Adipose tissue (tissue), 3 donors: ENCODE data around the gene POT1. TPM values are rescaled to one million over a fixed set of nuclear protein-coding genes. Genes with fewer than 3 reads are reported as not detected.

Experiments used
- H3K27ac ChIP-seq: one replicate; pipeline ENCODE4 v1.5.1; 2013; ENCODE audit warnings: low read depth, low read length
- WGBS, 3 donors: extraction: QIAGEN DNeasy Blood & Tissue Kit; methylation state at CpG; one replicate each; pipeline ENCODE4 v1.1.7; 2013; 5-methylcytosine and 5-hydroxymethylcytosine counted together
- polyA plus RNA-seq, 3 donors: library from polyadenylated mRNA; stranded (reverse); fragments of 200-250 nt; gene quantifications; one replicate each; pipeline ENCODE4 v1.2.3, GENCODE V29; 2013
- donor health status: healthy with polysubstance abuse.
- donor health status: Bipolar disorder and iron deficiency.
- donor health status: healthy.

Gene POT1
- polyA plus RNA-seq, 3 donors, result 5.1 to 11.7 (median 6.1) TPM

GRCh38 chr7:124781907-124782734 lies 147.5 kb downstream of the POT1 start:
- WGBS, 3 donors, result 72 to 75% (median 74%) methylated on average over 12 of the region's 12 CpGs
- no peak overlapping the region for H3K27ac ChIP-seq

GRCh38 chr7:124781418-124781817 lies 148.2 kb downstream of the POT1 start:
- 87 to 99% (median 94%) methylated on average over 2 of the region's 2 CpGs for WGBS, 3 donors
- H3K27ac ChIP-seq, result no peak overlapping the region

- WGBS, 3 donors, result 72 to 90% (median 74%) methylated on average over 1 of the region's 1 CpG
- H3K27ac ChIP-seq, result no peak overlapping the region
Measured at GRCh38 chr7:124780608-124781007, 149.0 kb downstream of the POT1 start.

GRCh38 chr7:124780056-124780455 lies 149.6 kb downstream of the POT1 start:
- no peak overlapping the region for H3K27ac ChIP-seq

GRCh38 chr7:124779620-124780019 lies 150.0 kb downstream of the POT1 start:
- H3K27ac ChIP-seq, result no peak overlapping the region

GRCh38 chr7:124779194-124779593 lies 150.4 kb downstream of the POT1 start:
- H3K27ac ChIP-seq, result no peak overlapping the region
- 65 to 76% (median 65%) methylated on average over 3 of the region's 3 CpGs for WGBS, 3 donors

- H3K27ac ChIP-seq, result no peak overlapping the region
- 78 to 80% (median 80%) methylated on average over 2 of the region's 2 CpGs for WGBS, 3 donors
Measured at GRCh38 chr7:124777268-124777667, 152.4 kb downstream of the POT1 start.

GRCh38 chr7:124776153-124776552 lies 153.5 kb downstream of the POT1 start:
- H3K27ac ChIP-seq, result no peak overlapping the region
- WGBS, 3 donors, result 25 to 61% (median 55%) methylated on average over 2 of the region's 2 CpGs

- H3K27ac ChIP-seq, result no peak overlapping the region
Measured at GRCh38 chr7:124775422-124775821, 154.2 kb downstream of the POT1 start.

- no peak overlapping the region for H3K27ac ChIP-seq
- WGBS, 3 donors, result 77 to 86% (median 78%) methylated on average over 4 of the region's 4 CpGs
Measured at GRCh38 chr7:124773938-124774337, 155.7 kb downstream of the POT1 start.

GRCh38 chr7:124773339-124773738 lies 156.3 kb downstream of the POT1 start:
- 52 to 88% (median 81%) methylated on average over 3 of the region's 3 CpGs for WGBS, 3 donors
- no peak overlapping the region for H3K27ac ChIP-seq

Other genes with a start within 250 kb of the POT1 start
- 1 to 10 TPM in 1 of 3 donors, under 1 TPM in 1, not detected in 1; 0.62 to 1.7 TPM for gene GPR37, start 164.0 kb downstream of the POT1 start, polyA plus RNA-seq